ENCODE measurements around the gene TAP2.

TAP2 gene

GRCh38 chr6:32839356-32839755 lies 817 bp upstream of the TAP2 start:
- TF ChIP-seq TCF12 (IDR thresholded peaks at IDR 0.05; ENCODE audit: low read depth) (no peak), RAD21 (IDR thresholded peaks at IDR 0.05; ENCODE audit: low read depth) (no peak), REST (IDR thresholded peaks at IDR 0.05; ENCODE audit: low read depth) (no peak), FOXM1 (IDR thresholded peaks at IDR 0.05; ENCODE audit: borderline replicate concordance, low read depth) (no peak), YY1 (IDR thresholded peaks at IDR 0.05; ENCODE audit: low read depth) (no peak), ZBTB7A (IDR thresholded peaks at IDR 0.05; ENCODE audit: low read depth) (no peak), EP300 (IDR thresholded peaks at IDR 0.05; ENCODE audit: borderline replicate concordance) (no peak), TAF1 (IDR thresholded peaks at IDR 0.05; ENCODE audit: low read depth) (no peak), EGR1 (IDR thresholded peaks at IDR 0.05) (no peak), USF1 (IDR thresholded peaks at IDR 0.05) (no peak)

- TF ChIP-seq USF1 (IDR thresholded peaks at IDR 0.05) = no peak
- TF ChIP-seq FOXM1 (IDR thresholded peaks at IDR 0.05; ENCODE audit: borderline replicate concordance, low read depth) = no peak
- TF ChIP-seq TEAD4 (IDR thresholded peaks at IDR 0.05) = no peak
- TF ChIP-seq TAF1 (IDR thresholded peaks at IDR 0.05; ENCODE audit: low read depth) = no peak
- TF ChIP-seq YY1 (IDR thresholded peaks at IDR 0.05; ENCODE audit: low read depth) = no peak
- TF ChIP-seq TCF12 (IDR thresholded peaks at IDR 0.05; ENCODE audit: low read depth) = no peak
- no peak for TF ChIP-seq CEBPB (IDR thresholded peaks at IDR 0.05)
- TF ChIP-seq ZBTB7A (IDR thresholded peaks at IDR 0.05; ENCODE audit: low read depth) = no peak
- no peak for TF ChIP-seq MAX (IDR thresholded peaks at IDR 0.05)
- TF ChIP-seq RAD21 (IDR thresholded peaks at IDR 0.05; ENCODE audit: low read depth) = no peak
- no peak for TF ChIP-seq EP300 (IDR thresholded peaks at IDR 0.05; ENCODE audit: borderline replicate concordance)
- no peak for TF ChIP-seq REST (IDR thresholded peaks at IDR 0.05; ENCODE audit: low read depth)
- no peak for TF ChIP-seq CREB1 (IDR thresholded peaks at IDR 0.05; ENCODE audit: low read depth)
- no peak for TF ChIP-seq EGR1 (IDR thresholded peaks at IDR 0.05)
- TF ChIP-seq NFIC (IDR thresholded peaks at IDR 0.05) = no peak
These were observed 857 bp downstream of the TAP2 start for GRCh38 chr6:32837651-32838113.

GRCh38 chr6:32836873-32837272 lies 1.7 kb downstream of the TAP2 start:
- TF ChIP-seq MAX (IDR thresholded peaks at IDR 0.05) (no peak), CEBPB (IDR thresholded peaks at IDR 0.05) (no peak), USF1 (IDR thresholded peaks at IDR 0.05) (no peak), EP300 (IDR thresholded peaks at IDR 0.05; ENCODE audit: borderline replicate concordance) (no peak), FOXM1 (IDR thresholded peaks at IDR 0.05; ENCODE audit: borderline replicate concordance, low read depth) (no peak)

- TF ChIP-seq CREB1 (IDR thresholded peaks at IDR 0.05; ENCODE audit: low read depth) = no peak
- TF ChIP-seq TCF12 (IDR thresholded peaks at IDR 0.05; ENCODE audit: low read depth) = no peak
- no peak for TF ChIP-seq RAD21 (IDR thresholded peaks at IDR 0.05; ENCODE audit: low read depth)
- no peak for TF ChIP-seq ZBTB7A (IDR thresholded peaks at IDR 0.05; ENCODE audit: low read depth)
- TF ChIP-seq EGR1 (IDR thresholded peaks at IDR 0.05) = no peak
- no peak for TF ChIP-seq REST (IDR thresholded peaks at IDR 0.05; ENCODE audit: low read depth)
- no peak for TF ChIP-seq FOXM1 (IDR thresholded peaks at IDR 0.05; ENCODE audit: borderline replicate concordance, low read depth)
- no peak for TF ChIP-seq YY1 (IDR thresholded peaks at IDR 0.05; ENCODE audit: low read depth)
- TF ChIP-seq TEAD4 (IDR thresholded peaks at IDR 0.05) = no peak
- TF ChIP-seq EP300 (IDR thresholded peaks at IDR 0.05; ENCODE audit: borderline replicate concordance) = no peak
- no peak for TF ChIP-seq USF1 (IDR thresholded peaks at IDR 0.05)
- no peak for TF ChIP-seq CEBPB (IDR thresholded peaks at IDR 0.05)
- no peak for TF ChIP-seq NFIC (IDR thresholded peaks at IDR 0.05)
- no peak for TF ChIP-seq TAF1 (IDR thresholded peaks at IDR 0.05; ENCODE audit: low read depth)
- no peak for TF ChIP-seq MAX (IDR thresholded peaks at IDR 0.05)
These were observed 3.2 kb downstream of the TAP2 start for GRCh38 chr6:32835167-32835893.
